Stimulated activated CD4-positive, alpha-beta T cell treated with anti-CD3 and anti-CD28 coated beads, Interleukin-15, amount 100 ng/mL, for 24 hours (primary cell): ENCODE results near the gene CNIH4.
A peak's percentile ranks its signal among the peaks of the same experiment; 100 is the strongest.
"Not testable (repeated sequence)": the region's sequence is repeated elsewhere in the genome, so short reads cannot be mapped to it uniquely, and the experiment has no call there.

Experiments used
- DNase-seq: peaks from one replicate; pipeline ENCODE4 v3.0.0-alpha.2; 2020

Gene CNIH4

GRCh38 chr1:224356685-224357625, at the start of gene CNIH4:
CNIH4 (plus strand) TSS chr1:224356879; CDS start chr1:224356925, 46 bp downstream.
- peak; percentile 94 for DNase-seq

GRCh38 chr1:224308064-224308463, 48.6 kb upstream of the CNIH4 start:
- DNase-seq = no peak

GRCh38 chr1:224311503-224311902, 45.2 kb upstream of the CNIH4 start:
- not testable (repeated sequence) for DNase-seq

GRCh38 chr1:224312025-224312424, 44.7 kb upstream of the CNIH4 start:
- no peak for DNase-seq

- DNase-seq = no peak
Observed at GRCh38 chr1:224317383-224318045, 39.2 kb upstream of the CNIH4 start.

- DNase-seq = no peak
Observed at GRCh38 chr1:224321706-224322105, 35.0 kb upstream of the CNIH4 start.

GRCh38 chr1:224325959-224326358, 30.7 kb upstream of the CNIH4 start:
- no peak for DNase-seq

GRCh38 chr1:224328644-224329043, 28.0 kb upstream of the CNIH4 start:
- no peak for DNase-seq

GRCh38 chr1:224329484-224329841, 27.2 kb upstream of the CNIH4 start:
- no peak for DNase-seq

GRCh38 chr1:224329842-224330753, 26.6 kb upstream of the CNIH4 start, which contains the start of gene NVL:
NVL (minus strand) TSS chr1:224330172; CDS start chr1:224330127, 45 bp downstream.
- peak; percentile 88 for DNase-seq

GRCh38 chr1:224331326-224331725, 25.4 kb upstream of the CNIH4 start:
- no peak for DNase-seq

GRCh38 chr1:224331824-224332223, 24.9 kb upstream of the CNIH4 start:
- no peak for DNase-seq

GRCh38 chr1:224333309-224333926, 23.3 kb upstream of the CNIH4 start:
- no peak for DNase-seq

GRCh38 chr1:224333939-224334786, 22.5 kb upstream of the CNIH4 start:
- no peak for DNase-seq

- no peak for DNase-seq
Observed at GRCh38 chr1:224338150-224338838, 18.4 kb upstream of the CNIH4 start.

- DNase-seq = no peak
Observed at GRCh38 chr1:224339442-224340033, 17.1 kb upstream of the CNIH4 start.

GRCh38 chr1:224340453-224341384, 16.0 kb upstream of the CNIH4 start:
- peak; percentile 52 for DNase-seq

- DNase-seq = no peak
Observed at GRCh38 chr1:224343679-224344078, 13.0 kb upstream of the CNIH4 start.

- DNase-seq = no peak
Observed at GRCh38 chr1:224348137-224348536, 8.5 kb upstream of the CNIH4 start.
